HT-29 (cell line): Measurements from ENCODE around the gene CD33. TPM values are rescaled to one million over a fixed set of nuclear protein-coding genes. Genes with fewer than 3 reads are reported as not detected.
"Not testable (repeated sequence)": the region's sequence is repeated elsewhere in the genome, so short reads cannot be mapped to it uniquely, and the experiment has no call there.

Experiments
- DNase-seq: peaks from one replicate; pipeline ENCODE4 v3.0.0-alpha.2; 2015; ENCODE audit warnings: low spot score
- total RNA-seq: library from RNA; depleted of rRNA; stranded (reverse); fragments of >200 nt; shearing (Covaris generic); gene quantifications from 2 replicates; pipeline ENCODE4 v1.2.3, GENCODE V29; 2014

Gene CD33
- total RNA-seq, 1 experiment from 2014 or later, result not detected

GRCh38 chr19:51210191-51210784 is 14.6 kb upstream of the CD33 start:
- no peak for DNase-seq

GRCh38 chr19:51210874-51211361 is 14.0 kb upstream of the CD33 start:
- not testable (repeated sequence) for DNase-seq

DNA sequence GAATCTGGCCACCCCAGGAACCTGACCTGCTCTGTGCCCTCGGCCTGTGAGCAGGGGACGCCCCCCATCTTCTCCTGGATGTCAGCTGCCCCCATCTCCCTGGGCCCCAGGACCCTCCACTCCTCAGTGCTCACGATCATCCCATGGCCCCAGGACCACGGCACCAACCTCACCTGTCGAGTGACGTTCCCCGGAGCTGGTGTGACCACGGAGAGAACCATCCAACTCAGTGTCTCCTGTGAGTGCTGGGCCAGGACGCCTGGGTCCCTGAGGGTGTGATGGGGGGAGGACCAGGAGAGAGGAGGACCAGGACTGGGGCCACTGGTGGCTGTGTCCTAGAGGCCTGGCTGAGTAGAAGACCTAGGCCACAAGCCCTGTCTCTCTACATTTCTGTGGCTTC is 13.0 kb upstream of the CD33 start:
- no peak for DNase-seq

GRCh38 chr19:51219307-51219706 is 5.6 kb upstream of the CD33 start:
- DNase-seq, result no peak

GRCh38 chr19:51219971-51220370 is 4.9 kb upstream of the CD33 start:
- DNase-seq, result no peak

- DNase-seq, result no peak
Observed at GRCh38 chr19:51220996-51221395, 3.9 kb upstream of the CD33 start.

GRCh38 chr19:51224163-51224641 is 678 bp upstream of the CD33 start:
- DNase-seq, result no peak

GRCh38 chr19:51226067-51226466 is 1.2 kb downstream of the CD33 start:
- no peak for DNase-seq

GRCh38 chr19:51227326-51227725 is 2.4 kb downstream of the CD33 start:
- no peak for DNase-seq

DNA sequence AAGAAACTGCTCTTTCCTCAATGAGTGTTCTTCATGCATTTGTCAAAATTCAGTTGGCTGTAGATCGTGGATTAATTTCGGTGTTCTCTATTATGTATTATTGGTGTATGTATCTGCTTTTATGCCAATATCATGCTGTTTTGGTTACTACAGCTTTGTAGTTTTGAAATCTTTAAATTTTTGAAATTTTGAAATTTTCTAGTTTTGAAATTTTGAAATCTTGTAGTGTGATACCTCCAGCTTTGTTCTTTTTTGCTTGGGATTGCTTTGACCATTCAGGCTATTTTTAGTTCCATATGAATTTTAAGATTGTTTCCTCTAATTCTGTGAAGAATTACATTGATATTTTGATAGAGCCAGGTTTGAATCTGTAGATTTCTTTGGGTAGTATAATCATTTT is 3.1 kb downstream of the CD33 start:
- DNase-seq, result no peak

GRCh38 chr19:51240866-51241265 is 16.0 kb downstream of the CD33 start:
- no peak for DNase-seq

DNA sequence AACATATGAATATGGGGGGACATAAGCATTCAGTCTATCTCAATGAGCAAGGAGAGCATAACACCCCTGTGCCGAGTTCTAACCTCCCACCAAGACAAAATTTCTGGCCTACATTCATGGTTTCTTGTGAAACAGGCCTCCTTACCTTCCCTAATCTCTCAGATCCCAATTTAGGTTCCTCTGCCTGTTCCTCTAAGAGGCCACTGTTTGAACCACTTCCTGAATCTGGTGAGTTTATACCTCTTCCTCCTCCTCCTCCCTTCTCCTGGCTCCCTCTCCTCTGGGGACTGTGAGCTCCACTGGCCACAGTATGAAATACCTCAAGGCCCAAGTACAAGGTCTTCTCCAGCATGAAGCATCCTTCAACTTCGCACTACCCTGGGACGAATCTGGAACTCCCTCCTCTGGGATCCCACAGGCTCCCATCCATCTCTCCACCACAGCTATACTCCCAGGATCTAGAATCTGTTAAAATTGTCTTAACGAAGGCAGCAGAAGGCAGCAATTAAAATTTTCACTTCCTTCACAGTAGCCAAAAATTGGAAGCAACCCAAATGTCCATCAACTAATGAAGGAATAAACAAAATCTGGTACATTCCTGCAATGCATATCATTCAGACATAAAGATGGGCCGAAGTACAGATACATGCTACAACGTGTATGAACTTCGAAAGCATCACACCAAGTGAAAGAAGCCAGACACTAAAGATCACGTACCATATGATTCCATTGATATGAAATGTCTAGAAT is 18.2 kb downstream of the CD33 start:
- DNase-seq, result no peak

GRCh38 chr19:51246164-51246552 is 21.3 kb downstream of the CD33 start:
- DNase-seq, result no peak

DNA sequence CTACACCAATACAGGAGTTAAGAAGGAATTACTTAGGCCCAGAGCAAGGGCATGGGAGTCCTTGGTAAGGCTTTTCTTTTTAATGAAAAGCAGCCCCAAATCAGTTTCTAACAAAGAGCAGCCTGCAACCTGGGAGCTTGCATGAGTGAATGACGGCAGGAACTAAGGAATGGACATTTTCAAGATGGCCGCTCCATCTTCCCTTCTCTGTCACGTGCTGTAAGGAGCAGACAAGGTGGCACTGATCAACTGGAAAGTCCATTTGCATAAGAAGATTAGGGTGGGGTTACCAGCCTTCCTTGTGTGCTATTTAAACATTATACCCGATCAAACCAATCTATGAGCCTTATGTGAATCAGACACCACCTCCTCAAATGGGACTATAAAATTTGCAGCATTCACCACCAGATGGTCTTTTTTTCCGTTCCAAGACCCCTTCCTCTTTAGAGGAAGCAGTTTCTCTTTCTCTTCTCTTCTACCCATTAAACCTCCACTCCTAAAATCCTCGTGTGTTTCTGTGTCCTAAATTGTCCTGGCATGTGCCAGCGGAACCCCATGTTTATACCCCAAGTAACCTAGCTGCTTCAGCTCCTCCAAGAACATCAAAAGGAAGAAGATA is 23.2 kb downstream of the CD33 start:
- no peak for DNase-seq

DNA sequence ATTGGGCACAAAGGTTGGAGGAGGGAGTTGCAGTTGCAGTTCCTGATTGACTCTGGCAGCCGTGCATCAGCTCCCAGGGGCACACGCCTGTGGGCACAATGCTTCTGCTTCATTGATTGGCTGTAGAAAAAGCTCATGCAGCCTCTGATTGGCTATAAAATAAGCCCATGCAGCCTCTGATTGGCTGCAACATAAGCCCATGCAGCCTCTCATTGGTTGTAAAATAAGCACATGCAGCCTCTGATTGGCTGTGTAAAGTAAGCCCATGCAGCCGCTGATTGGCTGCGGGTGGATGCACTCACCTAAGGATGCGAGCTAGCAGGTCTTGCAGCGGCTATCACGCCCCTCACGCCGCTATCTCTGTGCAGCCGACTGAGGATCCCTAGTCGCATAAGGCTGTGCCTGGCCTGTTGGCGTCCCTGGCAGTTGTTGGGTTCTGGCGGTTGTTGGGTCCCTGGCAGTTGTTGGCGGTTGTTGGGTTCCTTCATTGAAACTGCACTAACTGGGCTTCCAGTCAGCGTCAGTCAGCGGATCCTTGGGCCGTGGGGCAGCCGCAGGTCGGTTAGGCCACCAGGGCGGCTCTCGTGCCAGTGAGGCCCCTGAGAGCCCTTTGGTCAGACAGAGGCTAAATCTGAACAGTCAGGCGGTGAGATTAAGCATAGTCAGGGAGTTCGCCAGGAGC is 26.0 kb downstream of the CD33 start, which contains the start of gene SIGLECL1:
TSS of gene SIGLECL1 (plus strand) at position 295 of the 682 bp plus-strand sequence. CDS start 12,993 bp downstream, outside the sequence.
- no peak for DNase-seq

DNA sequence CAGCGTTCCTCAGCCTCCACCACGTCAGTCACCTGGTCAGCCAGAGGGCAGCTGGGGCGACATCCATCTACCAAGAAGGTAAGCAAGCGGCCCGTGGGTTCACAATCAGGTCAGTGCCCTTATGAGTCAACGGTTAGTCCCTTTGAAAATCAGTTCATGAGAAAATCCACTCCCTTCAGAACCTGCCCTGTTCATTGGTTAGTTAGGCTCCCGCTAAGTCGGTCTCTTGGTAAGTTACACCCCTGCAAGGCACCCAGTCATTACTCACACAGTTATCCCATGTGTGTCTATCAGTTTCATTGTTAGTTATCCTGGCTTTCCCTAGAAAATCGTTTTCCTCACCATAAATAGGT is 26.6 kb downstream of the CD33 start:
- DNase-seq, result no peak

GRCh38 chr19:51252306-51253079 is 27.6 kb downstream of the CD33 start:
- DNase-seq, result no peak

GRCh38 chr19:51253088-51253806 is 28.4 kb downstream of the CD33 start:
- DNase-seq, result no peak

- DNase-seq, result no peak
Observed at GRCh38 chr19:51256155-51256625, 31.3 kb downstream of the CD33 start.

DNA sequence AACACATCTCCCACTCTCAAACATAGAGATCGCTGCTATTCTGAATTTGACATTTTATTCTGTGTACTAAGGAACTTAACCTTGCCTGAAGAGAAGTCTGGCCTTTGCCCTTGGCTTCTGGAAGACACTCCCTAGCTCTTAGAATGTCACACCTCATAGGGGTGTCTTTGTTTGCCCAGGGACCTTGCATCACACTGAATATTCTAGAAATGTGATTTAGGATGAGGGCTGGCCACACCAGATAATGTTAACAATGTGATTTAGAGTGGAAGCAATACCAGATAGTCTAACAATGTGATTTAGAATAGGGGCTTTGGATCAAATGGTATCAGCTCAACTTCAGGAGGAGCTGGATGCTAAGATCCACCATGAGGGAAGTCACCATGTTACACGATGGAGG is 32.6 kb downstream of the CD33 start:
- no peak for DNase-seq
